Measurements from ENCODE around the gene ABCF3. TPM values are rescaled to one million over a fixed set of nuclear protein-coding genes. Genes with fewer than 3 reads are reported as not detected.

The ABCF3 gene
- total RNA-seq, 4 donors from 2014 or later = 51.6 to 96.9 (median 64.0) TPM

- H3K9me3 ChIP-seq = no peaks in the 10 kb centered on the region
- no peak for TF ChIP-seq EP300 (IDR thresholded peaks at IDR 0.05)
- TF ChIP-seq CTCF (IDR thresholded peaks at IDR 0.05) = peak in 1 of 5 experiments; percentile 15
- peak in 1 of 2 donors; percentile 54 for TF ChIP-seq POLR2A (IDR thresholded peaks at IDR 0.05)
- peak within 1 kb of the TSS; percentile 70 to 93 (median 86) for H3K4me3 ChIP-seq
- 1 to 3% methylated on average over 12 to 67 of the region's 84 CpGs for WGBS, 2 donors
- no peaks in the 10 kb centered on the region for H3K36me3 ChIP-seq
- H3K27ac ChIP-seq = peak within 1 kb of the TSS; percentile 73 to 96 (median 92)
- no peaks in the 10 kb centered on the region for H3K27me3 ChIP-seq
- DNase-seq (ENCODE audit: low spot score in 2 of 2) = peak; percentile 24 to 33
- H3K4me1 ChIP-seq = peaks cover 0 to 52% (median 23%) of the 10 kb centered on the region in 4 donors
Observed at GRCh38 chr3:184154885-184155643, 30.9 kb upstream of the ABCF3 start, which contains the start of gene DVL3. DVL3 (plus strand) TSS chr3:184155377; CDS start chr3:184155636, 259 bp downstream.

- TF ChIP-seq EP300 (IDR thresholded peaks at IDR 0.05) (peak in 1 of 2 donors; percentile 9), CTCF (IDR thresholded peaks at IDR 0.05) (no peak), POLR2A (IDR thresholded peaks at IDR 0.05) (no peak)
- DNase-seq (ENCODE audit: low spot score in 2 of 2) = no peak
- WGBS, 2 donors = 0% methylated on average over 44 to 47 of the region's 47 CpGs
- Histone ChIP-seq H3K36me3 (no peaks in the 10 kb centered on the region), H3K4me3 (peak overlapping the region; percentile 70 to 93 (median 86)), H3K27me3 (no peaks in the 10 kb centered on the region), H3K27ac (peak overlapping the region; percentile 68 to 96 (median 92)), H3K4me1 (peaks cover 0 to 60% (median 31%) of the 10 kb centered on the region in 4 donors), H3K9me3 (no peaks in the 10 kb centered on the region)
Observed at GRCh38 chr3:184155644-184156521, 30.1 kb upstream of the ABCF3 start.

GRCh38 chr3:184156522-184156955 lies 29.5 kb upstream of the ABCF3 start:
- no peaks in the 10 kb centered on the region for H3K9me3 ChIP-seq
- H3K27me3 ChIP-seq = no peaks in the 10 kb centered on the region
- peak overlapping the region; percentile 68 to 96 (median 92) for H3K27ac ChIP-seq
- TF ChIP-seq EP300 (IDR thresholded peaks at IDR 0.05) = peak in 1 of 2 donors; percentile 52
- TF ChIP-seq POLR2A (IDR thresholded peaks at IDR 0.05) = no peak
- no peak for TF ChIP-seq CTCF (IDR thresholded peaks at IDR 0.05)
- no peak for DNase-seq (ENCODE audit: low spot score in 2 of 2)
- 0% methylated on average over 3 to 4 of the region's 6 CpGs for WGBS, 2 donors
- H3K4me1 ChIP-seq = peaks cover 0 to 67% (median 36%) of the 10 kb centered on the region in 4 donors
- H3K4me3 ChIP-seq = peak overlapping the region; percentile 70 to 93 (median 86)
- no peaks in the 10 kb centered on the region for H3K36me3 ChIP-seq

GRCh38 chr3:184157206-184157605 lies 28.8 kb upstream of the ABCF3 start:
- peaks cover 0 to 74% (median 37%) of the 10 kb centered on the region in 4 donors for H3K4me1 ChIP-seq
- H3K4me3 ChIP-seq = peak overlapping the region; percentile 70 to 93 (median 86)
- DNase-seq (ENCODE audit: low spot score in 2 of 2) = no peak
- H3K36me3 ChIP-seq = no peaks in the 10 kb centered on the region
- TF ChIP-seq CTCF (IDR thresholded peaks at IDR 0.05) (no peak), POLR2A (IDR thresholded peaks at IDR 0.05) (no peak), EP300 (IDR thresholded peaks at IDR 0.05) (no peak)
- peak overlapping the region; percentile 68 to 96 (median 92) for H3K27ac ChIP-seq
- H3K27me3 ChIP-seq = no peaks in the 10 kb centered on the region
- H3K9me3 ChIP-seq = no peaks in the 10 kb centered on the region
